Midbrain (tissue), 1 donor: ENCODE measurements around the gene MYOM1.

Source experiments
- DNase-seq: peaks from one replicate; lab custom pipeline; 2025; lab: John Stamatoyannopoulos, UW

Gene MYOM1

GRCh38 chr18:3186678-3187658 is 32.8 kb downstream of the MYOM1 start:
- DNase-seq = no peak

DNA sequence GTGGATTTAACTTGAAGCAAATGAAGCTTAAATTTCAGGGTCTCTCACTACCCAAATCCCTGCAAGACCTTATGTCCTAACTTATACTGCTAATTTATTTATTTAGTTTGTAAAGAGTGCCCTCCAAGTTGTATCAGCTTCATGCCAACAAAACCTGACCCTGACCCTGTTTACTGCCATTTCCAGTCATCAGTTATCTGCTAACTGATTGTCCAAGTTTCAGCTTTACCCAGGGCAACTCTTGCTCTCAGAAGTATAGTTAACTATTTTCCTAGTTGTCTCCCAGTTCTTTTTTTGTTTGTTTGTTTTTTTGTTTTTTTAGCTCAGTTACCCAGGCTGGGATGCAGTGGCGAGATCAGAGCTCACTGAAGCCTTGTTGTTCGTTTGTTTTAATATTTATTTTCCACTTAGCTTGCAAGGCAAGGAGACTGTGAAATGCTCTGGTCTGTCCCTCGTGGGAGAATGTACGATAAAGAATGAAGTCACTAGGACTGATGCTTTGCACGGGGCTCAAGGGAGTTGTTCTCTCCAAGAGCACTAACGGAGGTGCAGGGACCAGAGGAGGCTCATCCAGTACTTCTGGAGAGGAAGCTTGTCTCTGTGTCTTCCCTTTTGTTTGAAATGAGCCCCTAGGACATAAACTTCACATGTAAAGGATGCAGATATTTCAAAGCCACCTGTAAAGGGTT is 35.3 kb downstream of the MYOM1 start:
- no peak for DNase-seq

GRCh38 chr18:3183103-3183717 is 36.6 kb downstream of the MYOM1 start:
- DNase-seq = no peak

DNA sequence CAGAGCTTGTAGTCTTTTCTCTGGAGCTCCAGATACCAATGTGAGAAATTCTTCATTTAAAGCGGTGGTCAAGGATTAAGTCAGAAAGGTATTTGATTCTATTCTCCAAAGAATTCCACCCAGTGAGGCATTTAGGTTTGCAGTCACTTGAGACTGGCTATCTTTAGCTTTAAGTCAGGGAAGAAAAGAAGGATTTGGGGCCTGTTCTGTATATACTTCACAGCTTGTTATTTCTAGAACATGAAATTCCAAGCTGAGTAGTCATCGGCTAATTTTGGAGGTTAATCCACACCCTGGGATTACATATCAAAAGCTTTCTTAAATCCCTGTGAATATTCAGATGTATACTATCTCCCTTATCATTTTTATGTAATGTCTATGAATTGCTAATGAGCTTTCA is 39.4 kb downstream of the MYOM1 start:
- no peak for DNase-seq

- no peak for DNase-seq
Measured at GRCh38 chr18:3179430-3180089, 40.2 kb downstream of the MYOM1 start.

DNA sequence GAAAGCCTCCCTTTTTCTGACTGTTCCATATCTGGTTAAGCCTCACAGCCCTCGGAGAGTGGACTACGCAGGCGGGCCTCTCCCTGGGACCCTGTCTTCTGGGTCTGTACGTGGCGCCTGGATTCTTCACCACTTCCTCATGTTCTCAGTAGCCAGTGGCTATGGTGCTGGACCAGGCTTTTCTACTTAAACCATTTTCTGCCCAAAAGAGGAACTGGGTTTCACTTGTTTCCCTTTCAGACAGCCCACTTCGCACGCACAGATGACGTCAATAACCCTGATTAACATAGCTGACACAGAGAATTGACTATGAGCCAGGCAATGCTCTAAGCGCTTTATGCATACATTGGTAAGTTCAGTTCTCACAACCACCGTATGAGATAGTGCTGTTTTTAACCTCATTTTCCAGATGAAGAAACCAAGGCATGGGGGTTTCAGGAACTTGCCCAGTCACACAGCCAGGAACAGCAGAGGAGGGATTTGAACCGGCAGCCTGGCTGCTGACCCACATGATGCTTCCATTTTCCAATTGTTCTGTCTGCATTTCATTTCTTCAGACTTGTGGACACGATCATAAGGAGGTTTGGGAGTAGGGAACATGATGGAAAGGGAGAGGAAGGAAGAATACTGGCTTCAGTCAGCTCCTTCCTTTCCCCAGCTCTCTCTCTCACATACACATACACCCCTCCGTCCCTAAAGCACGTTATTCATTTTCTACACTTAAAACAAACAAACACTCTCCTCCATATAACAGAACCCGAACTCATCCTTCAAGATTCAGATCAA is 41.7 kb downstream of the MYOM1 start:
- peak; percentile 46 for DNase-seq

GRCh38 chr18:3175195-3175758 is 44.5 kb downstream of the MYOM1 start:
- DNase-seq = no peak

- no peak for DNase-seq
Measured at GRCh38 chr18:3172097-3172496, 47.7 kb downstream of the MYOM1 start.

DNA sequence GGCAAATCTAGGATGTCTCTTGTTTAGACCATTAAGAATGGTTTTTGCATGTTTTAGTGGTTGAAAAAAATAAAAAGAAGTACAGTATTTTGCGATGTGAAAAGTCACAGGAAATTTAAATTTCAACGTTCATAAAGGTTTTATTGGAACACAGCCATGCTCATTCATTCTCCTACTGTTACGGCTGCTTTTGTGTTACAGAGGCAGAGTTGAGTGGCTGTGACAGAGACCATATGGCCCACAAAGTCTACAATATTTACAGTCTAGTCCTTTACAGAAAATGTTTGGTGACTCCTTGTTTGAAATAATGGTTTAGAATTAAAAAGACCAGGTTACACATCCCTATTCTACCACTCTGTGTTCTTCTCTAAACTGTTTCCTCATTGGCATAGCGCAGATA is 48.1 kb downstream of the MYOM1 start:
- DNase-seq = no peak

DNA sequence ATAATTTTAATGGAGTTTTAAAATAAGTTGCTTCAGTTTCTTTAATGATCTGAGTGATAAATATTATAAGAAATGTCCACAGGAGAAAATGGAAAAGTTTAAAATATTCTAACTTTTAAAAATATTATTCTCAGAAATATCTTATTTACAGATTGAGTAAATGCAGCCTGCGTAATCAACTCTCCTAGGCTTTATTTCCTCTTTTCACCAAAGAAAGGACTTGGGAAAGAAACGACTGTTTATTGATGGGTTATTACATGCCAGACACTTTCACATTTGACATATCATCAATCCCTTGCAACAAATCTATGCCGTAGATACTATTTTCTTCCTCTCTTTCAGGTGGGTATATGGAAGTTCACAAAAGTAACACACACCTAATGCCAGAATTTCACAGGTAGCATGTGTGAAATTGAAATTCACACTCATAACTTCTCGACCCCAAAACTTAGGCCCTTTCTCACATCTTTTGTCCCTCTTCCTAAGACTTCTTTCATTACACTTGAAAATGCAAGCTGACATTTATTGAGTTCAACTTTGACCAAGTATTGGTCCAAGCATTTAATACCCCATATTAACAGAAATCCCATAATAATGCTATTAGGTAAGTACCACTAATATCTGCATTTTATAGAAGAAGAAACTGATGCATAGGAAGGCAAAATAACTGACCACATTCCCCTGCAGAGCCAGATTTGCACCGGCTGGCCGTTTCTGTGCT is 49.2 kb downstream of the MYOM1 start:
- DNase-seq = no peak

GRCh38 chr18:3164381-3164780 is 55.4 kb downstream of the MYOM1 start:
- no peak for DNase-seq

DNA sequence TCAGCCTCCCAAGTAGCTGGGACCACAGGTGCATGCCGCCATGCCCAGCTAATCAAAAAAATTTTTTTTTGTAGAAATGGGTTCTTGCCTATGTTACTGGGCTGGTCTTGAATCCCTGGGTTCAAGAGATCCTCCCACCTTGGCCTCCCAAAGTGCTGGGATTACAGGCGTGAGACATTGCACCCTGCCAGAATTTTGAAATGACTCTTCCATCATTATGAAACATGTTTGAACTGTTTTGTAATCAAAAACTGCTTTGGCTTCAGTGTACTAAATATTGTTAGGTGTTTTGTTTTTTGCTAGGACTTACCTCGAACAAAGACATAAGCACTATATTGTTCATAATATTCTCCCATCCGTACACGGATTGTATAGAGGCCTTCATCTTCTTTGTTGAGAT is 55.8 kb downstream of the MYOM1 start:
- DNase-seq = no peak

- no peak for DNase-seq
Measured at GRCh38 chr18:3162181-3162580, 57.6 kb downstream of the MYOM1 start.

DNA sequence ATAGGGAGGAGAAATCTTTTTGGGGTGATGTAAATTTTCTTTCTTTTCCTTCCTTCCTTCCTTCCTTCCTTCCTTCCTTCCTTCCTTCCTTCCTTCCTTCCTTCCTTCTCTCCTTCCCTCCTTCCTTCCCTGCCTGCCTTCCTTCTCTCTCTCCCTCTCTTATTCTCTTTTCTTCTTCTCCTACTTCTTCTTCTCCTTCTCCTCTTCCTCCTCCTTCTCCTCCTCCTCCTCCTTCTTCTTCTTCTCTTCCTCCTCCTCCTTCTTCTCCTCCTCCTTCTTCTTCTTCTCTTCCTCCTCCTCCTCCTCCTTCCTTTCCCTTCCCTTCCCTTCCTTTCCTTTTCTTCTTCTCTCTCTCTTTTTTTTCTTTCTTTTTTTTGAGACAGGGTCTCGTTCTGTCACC is 59.9 kb downstream of the MYOM1 start:
- no peak for DNase-seq

DNA sequence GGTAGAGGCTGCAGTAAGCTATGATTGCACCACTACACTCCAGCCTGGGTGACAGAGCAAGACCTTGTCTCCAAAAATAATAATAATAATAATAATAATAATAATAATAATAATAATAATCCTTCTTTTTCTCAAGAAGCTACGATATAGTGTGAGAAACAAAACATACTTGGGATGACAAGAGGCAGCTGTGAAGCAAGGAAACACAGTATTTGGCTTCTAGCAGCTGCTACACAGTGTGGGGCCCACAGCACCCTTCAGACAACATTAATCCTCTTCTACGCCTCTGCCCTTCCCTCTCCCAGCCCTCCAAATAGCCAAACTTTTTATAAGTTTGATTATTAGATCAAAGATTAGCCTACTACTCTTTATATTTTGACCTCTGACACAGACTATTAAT is 62.2 kb downstream of the MYOM1 start:
- no peak for DNase-seq

DNA sequence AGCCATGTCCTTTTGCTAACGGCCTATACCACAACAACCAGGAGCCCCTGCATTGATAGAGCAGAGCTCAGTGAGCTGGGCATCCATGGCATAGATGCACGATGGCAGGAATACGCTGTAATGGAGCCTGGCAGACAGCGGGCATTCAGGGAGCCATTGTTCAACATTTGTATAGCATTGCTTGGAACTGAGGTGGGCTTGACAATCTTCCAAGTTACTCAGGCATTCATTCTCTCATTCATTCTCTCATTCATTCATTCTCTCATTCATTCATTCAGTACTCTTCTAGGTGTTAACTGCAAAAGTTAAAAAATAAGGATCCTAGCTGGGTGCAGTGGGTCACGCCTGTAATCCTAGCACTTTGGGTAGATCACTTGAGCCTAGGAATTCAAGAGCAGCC is 62.7 kb downstream of the MYOM1 start:
- DNase-seq = no peak

GRCh38 chr18:3156325-3156640 is 63.5 kb downstream of the MYOM1 start:
- DNase-seq = no peak

DNA sequence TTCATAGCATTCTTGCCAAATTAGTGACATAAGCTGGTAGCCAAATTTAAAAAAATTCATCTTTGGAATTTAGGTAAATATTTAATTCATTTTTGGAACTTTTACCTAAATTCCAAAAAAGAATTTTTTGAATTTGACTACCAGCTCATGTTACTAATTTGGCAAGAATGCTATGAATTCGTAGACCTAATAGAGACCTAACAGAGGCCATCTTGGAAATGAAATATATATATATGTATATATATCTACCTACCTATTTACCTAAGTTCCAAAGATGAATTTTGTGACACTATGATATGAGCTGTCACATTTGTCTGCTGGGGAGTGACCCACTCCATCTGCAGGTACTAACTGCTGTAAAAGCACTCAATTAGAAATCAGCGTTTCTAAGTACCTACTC is 65.6 kb downstream of the MYOM1 start:
- DNase-seq = no peak

DNA sequence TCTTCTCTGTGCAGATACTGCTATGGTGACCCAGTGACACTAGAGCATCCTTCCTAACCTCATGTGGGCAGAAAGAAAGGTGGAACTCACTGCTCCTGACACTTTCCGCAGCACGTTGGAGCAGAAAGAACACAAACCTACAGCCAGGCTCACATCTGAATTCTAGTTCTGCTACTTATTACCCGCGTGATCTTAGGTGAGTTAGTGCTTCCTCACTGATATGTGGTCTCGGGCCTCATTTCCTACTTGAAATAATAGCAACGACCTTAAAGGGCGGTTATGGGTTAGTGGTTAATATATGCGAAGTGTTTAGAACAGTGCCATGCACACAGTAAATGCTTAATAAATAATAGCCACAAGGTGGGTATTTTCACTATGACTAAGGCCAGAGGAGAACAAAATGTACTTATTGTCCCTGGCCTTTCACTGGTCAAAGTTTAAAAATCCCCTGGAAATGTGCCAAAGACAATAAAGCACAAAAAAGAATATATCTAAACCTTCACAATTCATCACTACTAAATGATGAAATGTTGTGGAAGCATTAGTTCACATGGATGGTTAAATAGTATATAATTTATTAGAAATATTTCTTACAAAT is 66.6 kb downstream of the MYOM1 start:
- no peak for DNase-seq

GRCh38 chr18:3152294-3152693 is 67.5 kb downstream of the MYOM1 start:
- DNase-seq = no peak
